HG03135 (cell line): ENCODE measurements around the gene OPN1LW.
"Not testable (repeated sequence)": the region's sequence is repeated elsewhere in the genome, so short reads cannot be mapped to it uniquely, and the experiment has no call there.

ENCODE experiments used
- ATAC-seq: cut with Tn5 transposase; IDR thresholded peaks from one replicate; pipeline ENCODE4 v1.9.1; 2021; ENCODE audit warnings: mild to moderate bottlenecking, moderate library complexity; ENCODE audit not compliant: unreplicated experiment

OPN1LW gene

GRCh38 chrX:154144010-154144409 lies at the start of gene OPN1LW:
OPN1LW (plus strand) TSS chrX:154144243; CDS start chrX:154144284, 41 bp downstream.
- ATAC-seq, result not testable (repeated sequence)

GRCh38 chrX:154094833-154095232 lies 49.2 kb upstream of the OPN1LW start:
- ATAC-seq, result no peak

- ATAC-seq, result no peak
Observed at GRCh38 chrX:154096140-154097002, 47.7 kb upstream of the OPN1LW start.

- peak; percentile 33 for ATAC-seq
Observed at GRCh38 chrX:154097003-154097588, 46.9 kb upstream of the OPN1LW start.

GRCh38 chrX:154097589-154098541 lies 46.2 kb upstream of the OPN1LW start, which contains the start of gene MECP2:
MECP2 (minus strand) TSS chrX:154097717.
- ATAC-seq, result peak; percentile 72

- no peak for ATAC-seq
Observed at GRCh38 chrX:154098551-154098950, 45.5 kb upstream of the OPN1LW start.

- no peak for ATAC-seq
Observed at GRCh38 chrX:154113729-154114128, 30.3 kb upstream of the OPN1LW start.

- ATAC-seq, result no peak
Observed at GRCh38 chrX:154114652-154115051, 29.4 kb upstream of the OPN1LW start.

GRCh38 chrX:154115071-154115470 lies 29.0 kb upstream of the OPN1LW start:
- ATAC-seq, result no peak

GRCh38 chrX:154115750-154116149 lies 28.3 kb upstream of the OPN1LW start:
- no peak for ATAC-seq

GRCh38 chrX:154116426-154117211 lies 27.4 kb upstream of the OPN1LW start:
- ATAC-seq, result no peak

GRCh38 chrX:154117566-154117965 lies 26.5 kb upstream of the OPN1LW start:
- ATAC-seq, result no peak

- ATAC-seq, result no peak
Observed at GRCh38 chrX:154120567-154120966, 23.5 kb upstream of the OPN1LW start.

- ATAC-seq, result no peak
Observed at GRCh38 chrX:154121207-154121606, 22.8 kb upstream of the OPN1LW start.

- ATAC-seq, result no peak
Observed at GRCh38 chrX:154121961-154122360, 22.1 kb upstream of the OPN1LW start.

GRCh38 chrX:154123241-154124219 lies 20.5 kb upstream of the OPN1LW start:
- ATAC-seq, result no peak

GRCh38 chrX:154125391-154126040 lies 18.5 kb upstream of the OPN1LW start:
- no peak for ATAC-seq

- no peak for ATAC-seq
Observed at GRCh38 chrX:154126101-154126500, 17.9 kb upstream of the OPN1LW start.

- ATAC-seq, result no peak
Observed at GRCh38 chrX:154131955-154132354, 12.1 kb upstream of the OPN1LW start.
